H9 (cell line): ENCODE data around the gene PHACTR1. TPM values are rescaled to one million over a fixed set of nuclear protein-coding genes. Genes with fewer than 3 reads are reported as not detected.

Source experiments
- DNase-seq: peaks from one replicate; pipeline ENCODE4 v3.0.0-alpha.2; 2017
- H2AFZ ChIP-seq: one replicate; pipeline ENCODE4 v1.6.1; 2013; ENCODE audit warnings: mild to moderate bottlenecking, low read length, control low read depth, moderate library complexity
- H2AK5ac ChIP-seq: 2 replicates; pipeline ENCODE4 v1.6.1; 2013; ENCODE audit warnings: low read length, control low read depth, mixed read lengths; ENCODE audit not compliant: insufficient read length
- H2BK120ac ChIP-seq: one replicate; pipeline ENCODE4 v1.6.1; 2013; ENCODE audit warnings: low read depth, mild to moderate bottlenecking, low read length, control low read depth, inconsistent platforms; ENCODE audit not compliant: poor library complexity, severe bottlenecking
- H2BK12ac ChIP-seq: 2 replicates; pipeline ENCODE4 v1.6.1; 2013; ENCODE audit warnings: low read length, control low read depth, mixed read lengths, low read depth; ENCODE audit not compliant: insufficient read length
- H2BK15ac ChIP-seq: 2 replicates; pipeline ENCODE4 v1.6.1; 2013; ENCODE audit warnings: low read depth, low read length, control low read depth
- H2BK20ac ChIP-seq: one replicate; pipeline ENCODE4 v1.6.1; 2013; ENCODE audit warnings: low read depth, mild to moderate bottlenecking, low read length, control low read depth, inconsistent platforms; ENCODE audit not compliant: poor library complexity, severe bottlenecking
- H2BK5ac ChIP-seq: 2 replicates; pipeline ENCODE4 v1.6.1; 2013; ENCODE audit warnings: low read length, control low read depth, mixed read lengths; ENCODE audit not compliant: insufficient read length
- H3K14ac ChIP-seq: 2 replicates; pipeline ENCODE4 v1.6.1; 2013; ENCODE audit warnings: low read length, control low read depth; ENCODE audit not compliant: insufficient read depth
- H3K18ac ChIP-seq: 2 replicates; pipeline ENCODE4 v1.6.1; 2013; ENCODE audit warnings: low read depth, mild to moderate bottlenecking, mixed read lengths, low read length, control low read depth; ENCODE audit not compliant: insufficient read length
- H3K23ac ChIP-seq: 2 replicates; pipeline ENCODE4 v1.6.1; 2013; ENCODE audit warnings: low read length, control low read depth, mixed read lengths, low read depth; ENCODE audit not compliant: insufficient read length
- H3K23me2 ChIP-seq: 2 replicates; pipeline ENCODE4 v1.6.1; 2013; ENCODE audit warnings: low read depth, mild to moderate bottlenecking, mixed read lengths, low read length, control low read depth; ENCODE audit not compliant: insufficient read length, poor library complexity, severe bottlenecking
- H3K27ac ChIP-seq: 2 replicates; pipeline ENCODE4 v1.5.1; 2013; ENCODE audit warnings: low read length, control low read depth, mixed read lengths, low read depth; ENCODE audit not compliant: insufficient read length
- H3K27me3 ChIP-seq: 2 replicates; pipeline ENCODE4 v1.6.1; 2013; ENCODE audit warnings: low read length, control low read depth, inconsistent platforms; ENCODE audit not compliant: insufficient read depth
- H3K4ac ChIP-seq: 2 replicates; pipeline ENCODE4 v1.6.1; 2013; ENCODE audit warnings: low read depth, mild to moderate bottlenecking, control low read depth, inconsistent platforms, low read length, moderate library complexity
- H3K4me1 ChIP-seq: 2 replicates; pipeline ENCODE4 v1.6.1; 2013; ENCODE audit warnings: low read length, control low read depth, inconsistent platforms; ENCODE audit not compliant: insufficient read depth
- H3K4me2 ChIP-seq: 2 replicates; pipeline ENCODE4 v1.6.1; 2013; ENCODE audit warnings: low read length, control low read depth, mixed read lengths; ENCODE audit not compliant: insufficient read length, insufficient read depth
- H3K56ac ChIP-seq: 2 replicates; pipeline ENCODE4 v1.6.1; 2013; ENCODE audit warnings: low read depth, mild to moderate bottlenecking, mixed read lengths, low read length, control low read depth; ENCODE audit not compliant: insufficient read length
- H3K79me1 ChIP-seq: 2 replicates; pipeline ENCODE4 v1.6.1; 2013; ENCODE audit warnings: low read depth, mild to moderate bottlenecking, moderate library complexity, low read length, control low read depth, inconsistent platforms; ENCODE audit not compliant: insufficient read depth, poor library complexity, severe bottlenecking
- H3K79me2 ChIP-seq: 2 replicates; pipeline ENCODE4 v1.6.1; 2013; ENCODE audit warnings: low read length, control low read depth, inconsistent platforms; ENCODE audit not compliant: insufficient read depth
- H3K9ac ChIP-seq: 2 replicates; pipeline ENCODE4 v1.6.1; 2013; ENCODE audit warnings: low read length, control low read depth, mixed read lengths; ENCODE audit not compliant: insufficient read length; ENCODE audit errors: extremely low read depth
- H3K9me3 ChIP-seq: one replicate; pipeline ENCODE4 v1.6.1; 2013; ENCODE audit warnings: low read depth, low read length, inconsistent platforms; ENCODE audit not compliant: control insufficient read depth
- H3T11ph ChIP-seq: one replicate; pipeline ENCODE4 v1.6.1; 2013; ENCODE audit warnings: mild to moderate bottlenecking, low read length, control low read depth, inconsistent platforms
- H4K20me1 ChIP-seq: one replicate; pipeline ENCODE4 v1.6.1; 2013; ENCODE audit not compliant: control insufficient read depth, insufficient read length, insufficient read depth
- H4K5ac ChIP-seq: 2 replicates; pipeline ENCODE4 v1.6.1; 2013; ENCODE audit warnings: low read depth, mild to moderate bottlenecking, mixed read lengths, low read length, control low read depth; ENCODE audit not compliant: insufficient read length
- H4K8ac ChIP-seq: replicated peaks from 2 replicates; pipeline ENCODE4 v1.6.1; 2013; ENCODE audit warnings: low read length, control low read depth, mixed read lengths, low read depth; ENCODE audit not compliant: insufficient read length
- H4K91ac ChIP-seq: 2 replicates; pipeline ENCODE4 v1.6.1; 2013; ENCODE audit warnings: low read depth, mild to moderate bottlenecking, moderate library complexity, mixed read lengths, low read length, control low read depth; ENCODE audit not compliant: insufficient read length
- H3K27ac Mint-ChIP-seq, 3 experiments: 2 replicates in 2 of 3; 3 replicates in 1 of 3; pipeline ENCODE4 v1.8.0; 2020 to 2021; ENCODE audit warnings: mixed read lengths in 3 of 3, mild to moderate bottlenecking in 1 of 3, moderate library complexity in 1 of 3
- H3K27me3 Mint-ChIP-seq: 2 replicates; pipeline ENCODE4 v1.8.0; 2021; ENCODE audit warnings: low read depth, mild to moderate bottlenecking, moderate library complexity, mixed read lengths
- H3K36me3 Mint-ChIP-seq, 3 experiments: 2 replicates in 2 of 3; 3 replicates in 1 of 3; pipeline ENCODE4 v1.8.0; 2020 to 2021; ENCODE audit warnings: low read depth in 3 of 3, mixed read lengths in 3 of 3; ENCODE audit not compliant: insufficient read depth in 1 of 3
- H3K4me1 Mint-ChIP-seq, 2 experiments: 2 replicates each; pipeline ENCODE4 v1.8.0; 2020; ENCODE audit warnings: mixed read lengths in 2 of 2
- H3K4me3 Mint-ChIP-seq, 2 experiments: 2 replicates in 1 of 2; 3 replicates in 1 of 2; pipeline ENCODE4 v1.8.0; 2020 to 2021; ENCODE audit warnings: mild to moderate bottlenecking in 2 of 2, mixed read lengths in 2 of 2, moderate library complexity in 1 of 2
- H3K9me3 Mint-ChIP-seq, 2 experiments: 2 replicates in 1 of 2; 3 replicates in 1 of 2; pipeline ENCODE4 v1.8.0; 2020; ENCODE audit warnings: mild to moderate bottlenecking in 2 of 2, mixed read lengths in 2 of 2, moderate library complexity in 1 of 2
- WGBS: extraction: QIAGEN DNeasy Blood & Tissue Kit; methylation state at CpG from one replicate; pipeline ENCODE4 v1.1.7; 2013; ENCODE audit warnings: missing lambda C conversion rate, low lambda C conversion rate, mixed read lengths; ENCODE audit not compliant: insufficient read length; ENCODE audit errors: extremely low coverage; 5-methylcytosine and 5-hydroxymethylcytosine counted together
- total RNA-seq: library from RNA; stranded (reverse); gene quantifications from 2 replicates; pipeline ENCODE4 v1.2.1, GENCODE V29; 2021
- TF ChIP-seq, protein P1 (sequence below): fragments of 200-600 bp; sonication (generic); conservative IDR thresholded peaks from 3 replicates; pipeline ENCODE4 v1.8.0; 2021; ENCODE audit warnings: antibody characterized with exemption, mild to moderate bottlenecking

PHACTR1 gene
- total RNA-seq, 1 experiment from 2014 or later, result 15.9 TPM

DNA sequence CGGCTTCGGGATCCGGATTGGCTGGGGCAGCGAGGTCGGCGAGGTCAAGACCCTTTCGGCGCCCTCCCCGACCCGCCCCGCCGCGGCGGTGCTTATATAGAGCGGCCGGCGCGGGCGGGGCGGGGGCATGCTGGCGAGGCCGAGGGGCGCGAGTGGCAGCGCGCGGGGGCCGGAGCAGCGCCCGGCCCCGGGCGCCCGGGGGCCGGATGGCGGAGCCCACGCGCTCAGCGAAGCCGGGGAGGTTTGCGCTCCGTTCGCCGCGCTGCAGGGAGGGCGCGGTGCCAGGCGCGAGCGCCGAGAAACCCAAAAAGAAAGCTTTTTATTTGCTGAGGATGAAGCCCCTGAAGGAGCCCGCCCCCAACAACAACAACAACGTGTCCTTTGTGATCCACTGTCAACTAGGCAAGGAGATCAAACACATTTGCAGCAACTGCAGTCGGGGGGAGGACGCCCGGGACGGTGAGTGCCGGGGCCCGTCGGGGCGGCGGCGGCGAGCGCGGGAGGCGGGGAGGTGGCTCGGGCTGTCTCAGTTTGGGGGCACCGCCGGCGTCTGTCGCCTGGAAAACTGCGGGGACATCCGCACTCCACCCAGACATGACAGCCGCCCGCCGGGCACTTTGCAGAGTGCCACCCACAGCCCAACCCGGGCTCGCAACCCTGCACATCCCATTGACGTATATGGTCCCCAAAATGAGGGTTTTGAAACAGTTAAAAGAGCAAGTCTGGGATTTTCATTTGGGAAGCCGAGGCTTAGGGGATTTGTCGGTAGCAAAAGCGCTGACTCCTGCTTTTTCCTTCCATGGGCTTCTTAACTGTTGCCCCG lies 297.3 kb downstream of the PHACTR1 start:
- no peak overlapping the region for H2BK120ac ChIP-seq
- H3K27me3 ChIP-seq, result peaks cover 26% of the 10 kb centered on the region

More for the DNA sequence above, 297.3 kb downstream of the PHACTR1 start:
- H3K4me1 Mint-ChIP-seq, result peaks cover 33 to 34% of the 10 kb centered on the region in 2 experiments
- Histone ChIP-seq H4K5ac (no peak overlapping the region), H4K8ac (no peak overlapping the region), H3K4me2 (peak overlapping the region; percentile 89), H3K9me3 (no peaks in the 10 kb centered on the region), H3K14ac (no peak overlapping the region), H3K4me1 (peaks cover 3% of the 10 kb centered on the region; the same call in 1 of the 2 replicates), H3K9ac (no peak overlapping the region), H2AK5ac (no peak overlapping the region), H2BK12ac (no peak overlapping the region), H3K79me1 (no peaks in the 10 kb centered on the region), H4K91ac (no peak overlapping the region), H3K27ac (no peak overlapping the region), H2BK15ac (no peak overlapping the region), H3K23ac (no peak overlapping the region), H3K56ac (no peak overlapping the region), H2AFZ (no peak overlapping the region), H3K23me2 (peaks cover 16% of the 10 kb centered on the region), H3K79me2 (no peaks in the 10 kb centered on the region), H3T11ph (no peak overlapping the region), H2BK5ac (no peak overlapping the region), H3K4ac (no peak overlapping the region), H3K18ac (no peak overlapping the region), H2BK20ac (no peak overlapping the region), H4K20me1 (no peaks in the 10 kb centered on the region)
- peak; percentile 39 for DNase-seq
- peak overlapping the region; percentile 76 to 93 for H3K4me3 Mint-ChIP-seq
- no CpG with 5 or more reads among the region's 83 CpGs for WGBS
- H3K36me3 Mint-ChIP-seq, result no peaks in the 10 kb centered on the region
- H3K9me3 Mint-ChIP-seq, result no peaks in the 10 kb centered on the region
- H3K27me3 Mint-ChIP-seq, result peaks cover 70% of the 10 kb centered on the region
- no peak overlapping the region for H3K27ac Mint-ChIP-seq
- TF ChIP-seq, protein P1, sequence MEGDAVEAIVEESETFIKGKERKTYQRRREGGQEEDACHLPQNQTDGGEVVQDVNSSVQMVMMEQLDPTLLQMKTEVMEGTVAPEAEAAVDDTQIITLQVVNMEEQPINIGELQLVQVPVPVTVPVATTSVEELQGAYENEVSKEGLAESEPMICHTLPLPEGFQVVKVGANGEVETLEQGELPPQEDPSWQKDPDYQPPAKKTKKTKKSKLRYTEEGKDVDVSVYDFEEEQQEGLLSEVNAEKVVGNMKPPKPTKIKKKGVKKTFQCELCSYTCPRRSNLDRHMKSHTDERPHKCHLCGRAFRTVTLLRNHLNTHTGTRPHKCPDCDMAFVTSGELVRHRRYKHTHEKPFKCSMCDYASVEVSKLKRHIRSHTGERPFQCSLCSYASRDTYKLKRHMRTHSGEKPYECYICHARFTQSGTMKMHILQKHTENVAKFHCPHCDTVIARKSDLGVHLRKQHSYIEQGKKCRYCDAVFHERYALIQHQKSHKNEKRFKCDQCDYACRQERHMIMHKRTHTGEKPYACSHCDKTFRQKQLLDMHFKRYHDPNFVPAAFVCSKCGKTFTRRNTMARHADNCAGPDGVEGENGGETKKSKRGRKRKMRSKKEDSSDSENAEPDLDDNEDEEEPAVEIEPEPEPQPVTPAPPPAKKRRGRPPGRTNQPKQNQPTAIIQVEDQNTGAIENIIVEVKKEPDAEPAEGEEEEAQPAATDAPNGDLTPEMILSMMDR, result no peak
